ENCODE data around the gene CNTNAP2. TPM values are rescaled to one million over a fixed set of nuclear protein-coding genes. Genes with fewer than 3 reads are reported as not detected.

Gene CNTNAP2
- total and polyA plus RNA-seq, 7 experiments from 2014 or later: 0.02 to 0.48 (median 0.24) TPM; not detected in 2

DNA sequence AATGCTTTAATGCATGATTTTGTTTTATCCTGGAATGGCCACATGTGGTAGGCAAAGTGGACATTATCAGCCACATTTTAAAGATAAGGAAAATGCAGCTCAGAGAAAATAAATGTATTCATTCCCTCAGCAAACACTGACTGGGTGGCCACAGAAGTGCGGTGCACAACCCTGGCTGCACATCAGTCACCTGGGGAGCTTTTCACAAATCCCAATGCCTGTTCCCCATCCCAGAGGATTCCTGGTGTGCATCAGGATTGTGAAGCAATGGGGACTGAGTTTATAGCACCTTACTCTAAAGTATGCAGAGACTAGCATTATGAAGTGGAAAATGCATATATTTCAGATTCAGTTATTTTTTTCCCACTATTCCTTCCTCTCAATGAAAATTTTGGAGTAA lies 2280.5 kb downstream of the CNTNAP2 start:
- no peaks in the 10 kb centered on the region for H3K27me3 ChIP-seq (ENCODE audit: control insufficient read depth in 2 of 2, insufficient read depth in 2 of 2, low read length in 2 of 2)
- H3K36me3 ChIP-seq (ENCODE audit: control insufficient read depth in 2 of 3, insufficient read depth in 3 of 3, low read length in 3 of 3): no peaks in the 10 kb centered on the region
- H3K27ac Mint-ChIP-seq: no peak overlapping the region
- no peak overlapping the region for H3K4me3 ChIP-seq (ENCODE audit: low read length)
- H3K9me3 ChIP-seq (ENCODE audit: control insufficient read depth in 2 of 3, low read length in 3 of 3): no peaks in the 10 kb centered on the region
- no peaks in the 10 kb centered on the region for H3K4me1 Mint-ChIP-seq
- H3K4me1 ChIP-seq (ENCODE audit: control insufficient read depth in 2 of 2, insufficient read depth in 2 of 2, low read length in 2 of 2): no peaks in the 10 kb centered on the region
- H3K4me3 Mint-ChIP-seq: no peak overlapping the region
- no peaks in the 10 kb centered on the region for H3K9me3 Mint-ChIP-seq
- ATAC-seq (no peak), DNase-seq (no peak)
- CTCF ChIA-PET: no interaction called here
- POLR2A ChIA-PET: no interaction called here
- H3K27ac ChIP-seq (ENCODE audit: low read depth, low read length): no peak overlapping the region
- peaks cover 13 to 62% (median 31%) of the 10 kb centered on the region in 5 donors for H3K27me3 Mint-ChIP-seq
- intact Hi-C loops (cut with micrococcal nuclease): no loop called here
- H3K36me3 Mint-ChIP-seq: no peaks in the 10 kb centered on the region

DNA sequence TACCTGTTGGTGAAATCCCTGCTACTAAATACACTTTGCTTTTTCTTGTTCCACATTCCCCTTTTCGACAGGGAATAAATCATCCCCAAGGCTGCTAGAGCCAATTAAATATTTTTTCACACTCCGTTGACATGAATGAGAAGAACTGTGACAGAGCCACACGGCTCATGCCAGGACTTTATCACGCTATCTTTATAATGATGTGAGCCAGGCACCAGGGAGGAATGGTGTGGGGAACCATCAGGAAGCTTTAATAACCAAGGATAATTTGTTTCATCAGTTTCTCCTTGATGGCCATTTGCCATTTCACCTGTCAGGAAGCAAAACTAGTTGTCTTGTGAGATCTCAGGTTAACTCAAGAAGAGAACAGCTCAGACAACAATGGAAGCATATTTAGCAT lies 2280.9 kb downstream of the CNTNAP2 start:
- ATAC-seq (no peak), DNase-seq (no peak)
- H3K4me1 Mint-ChIP-seq: no peaks in the 10 kb centered on the region
- intact Hi-C loops (cut with micrococcal nuclease): no loop called here
- Histone ChIP-seq H3K9me3 (ENCODE audit: control insufficient read depth in 2 of 3, low read length in 3 of 3) (no peaks in the 10 kb centered on the region), H3K27me3 (ENCODE audit: control insufficient read depth in 2 of 2, insufficient read depth in 2 of 2, low read length in 2 of 2) (no peaks in the 10 kb centered on the region), H3K4me1 (ENCODE audit: control insufficient read depth in 2 of 2, insufficient read depth in 2 of 2, low read length in 2 of 2) (no peaks in the 10 kb centered on the region), H3K27ac (ENCODE audit: low read depth, low read length) (no peak overlapping the region), H3K36me3 (ENCODE audit: control insufficient read depth in 2 of 3, insufficient read depth in 3 of 3, low read length in 3 of 3) (no peaks in the 10 kb centered on the region), H3K4me3 (ENCODE audit: low read length) (no peak overlapping the region)
- no peaks in the 10 kb centered on the region for H3K9me3 Mint-ChIP-seq
- peaks cover 13 to 62% (median 31%) of the 10 kb centered on the region in 5 donors for H3K27me3 Mint-ChIP-seq
- ChIA-PET POLR2A (no interaction called here), CTCF (no interaction called here)
- no peak overlapping the region for H3K27ac Mint-ChIP-seq
- H3K4me3 Mint-ChIP-seq: no peak overlapping the region
- no peaks in the 10 kb centered on the region for H3K36me3 Mint-ChIP-seq

- Mint-ChIP-seq H3K4me1 (no peaks in the 10 kb centered on the region), H3K27ac (no peak overlapping the region), H3K4me3 (no peak overlapping the region), H3K36me3 (no peaks in the 10 kb centered on the region), H3K27me3 (peaks cover 13 to 64% (median 31%) of the 10 kb centered on the region in 5 donors), H3K9me3 (no peaks in the 10 kb centered on the region)
- no peak for DNase-seq
- Histone ChIP-seq H3K36me3 (ENCODE audit: control insufficient read depth in 2 of 3, insufficient read depth in 3 of 3, low read length in 3 of 3) (no peaks in the 10 kb centered on the region), H3K4me1 (ENCODE audit: control insufficient read depth in 2 of 2, insufficient read depth in 2 of 2, low read length in 2 of 2) (no peaks in the 10 kb centered on the region), H3K4me3 (ENCODE audit: low read length) (no peak overlapping the region), H3K9me3 (ENCODE audit: control insufficient read depth in 2 of 3, low read length in 3 of 3) (no peaks in the 10 kb centered on the region), H3K27ac (ENCODE audit: low read depth, low read length) (no peak overlapping the region), H3K27me3 (ENCODE audit: control insufficient read depth in 2 of 2, insufficient read depth in 2 of 2, low read length in 2 of 2) (no peaks in the 10 kb centered on the region)
- POLR2A ChIA-PET: no interaction called here
- intact Hi-C loops (cut with micrococcal nuclease): no loop called here
- CTCF ChIA-PET: no interaction called here
- ATAC-seq: no peak
These were observed 2281.4 kb downstream of the CNTNAP2 start for GRCh38 chr7:148397985-148398384.

- Histone ChIP-seq H3K27ac (ENCODE audit: low read depth, low read length) (no peak overlapping the region), H3K4me1 (ENCODE audit: control insufficient read depth in 2 of 2, insufficient read depth in 2 of 2, low read length in 2 of 2) (no peaks in the 10 kb centered on the region), H3K9me3 (ENCODE audit: control insufficient read depth in 2 of 3, low read length in 3 of 3) (no peaks in the 10 kb centered on the region), H3K36me3 (ENCODE audit: control insufficient read depth in 2 of 3, insufficient read depth in 3 of 3, low read length in 3 of 3) (no peaks in the 10 kb centered on the region), H3K27me3 (ENCODE audit: control insufficient read depth in 2 of 2, insufficient read depth in 2 of 2, low read length in 2 of 2) (no peaks in the 10 kb centered on the region), H3K4me3 (ENCODE audit: low read length) (no peak overlapping the region)
- Mint-ChIP-seq H3K36me3 (no peaks in the 10 kb centered on the region), H3K9me3 (no peaks in the 10 kb centered on the region), H3K4me3 (no peak overlapping the region), H3K27ac (no peak overlapping the region), H3K27me3 (peaks cover 16 to 73% (median 32%) of the 10 kb centered on the region in 5 donors), H3K4me1 (no peaks in the 10 kb centered on the region)
- intact Hi-C loops (cut with micrococcal nuclease): no loop called here
- ATAC-seq (no peak), DNase-seq (no peak)
- POLR2A ChIA-PET: no interaction called here
- CTCF ChIA-PET: no interaction called here
These were observed 2282.3 kb downstream of the CNTNAP2 start for GRCh38 chr7:148398844-148399365.

- ChIA-PET CTCF (no interaction called here), POLR2A (no interaction called here)
- Mint-ChIP-seq H3K4me1 (no peaks in the 10 kb centered on the region), H3K9me3 (no peaks in the 10 kb centered on the region), H3K27ac (no peak overlapping the region), H3K36me3 (no peaks in the 10 kb centered on the region), H3K4me3 (peak overlapping the region in 4 of 10 donors; percentile 1 to 58 (median 28)), H3K27me3 (peaks cover 12 to 79% (median 36%) of the 10 kb centered on the region in 5 donors)
- no peak overlapping the region for H3K27ac ChIP-seq (ENCODE audit: low read depth, low read length)
- ATAC-seq: no peak
- intact Hi-C loops (cut with micrococcal nuclease): no loop called here
- H3K36me3 ChIP-seq (ENCODE audit: control insufficient read depth in 2 of 3, insufficient read depth in 3 of 3, low read length in 3 of 3): no peaks in the 10 kb centered on the region
- DNase-seq: no peak
- no peak overlapping the region for H3K4me3 ChIP-seq (ENCODE audit: low read length)
- no peaks in the 10 kb centered on the region for H3K27me3 ChIP-seq (ENCODE audit: control insufficient read depth in 2 of 2, insufficient read depth in 2 of 2, low read length in 2 of 2)
- H3K9me3 ChIP-seq (ENCODE audit: control insufficient read depth in 2 of 3, low read length in 3 of 3): no peaks in the 10 kb centered on the region
- no peaks in the 10 kb centered on the region for H3K4me1 ChIP-seq (ENCODE audit: control insufficient read depth in 2 of 2, insufficient read depth in 2 of 2, low read length in 2 of 2)
These were observed 2283.5 kb downstream of the CNTNAP2 start for GRCh38 chr7:148400101-148400500.

DNA sequence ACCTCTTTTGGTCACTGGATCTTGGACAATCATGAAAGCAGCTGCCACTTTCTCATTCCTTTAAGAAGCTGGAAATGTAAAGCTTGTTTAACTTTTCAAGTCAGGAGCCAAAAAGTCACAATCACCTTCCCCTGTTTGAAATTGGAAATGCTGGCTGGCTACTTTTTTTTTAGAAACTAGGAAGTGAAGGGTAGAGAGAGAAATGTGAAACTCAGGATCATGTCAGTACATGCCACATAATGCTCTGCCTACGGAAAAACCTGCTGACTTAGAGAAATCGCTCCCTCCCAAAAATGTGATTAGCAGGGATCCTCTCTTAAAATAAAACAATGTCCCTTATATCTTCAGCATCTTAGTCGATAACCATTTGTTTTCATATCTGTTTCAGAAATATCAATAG lies 2285.6 kb downstream of the CNTNAP2 start:
- Mint-ChIP-seq H3K4me1 (no peaks in the 10 kb centered on the region), H3K4me3 (no peak overlapping the region), H3K36me3 (no peaks in the 10 kb centered on the region), H3K27me3 (peaks cover 9 to 67% (median 35%) of the 10 kb centered on the region in 5 donors), H3K27ac (no peak overlapping the region), H3K9me3 (no peaks in the 10 kb centered on the region)
- ATAC-seq: no peak
- no peaks in the 10 kb centered on the region for H3K36me3 ChIP-seq (ENCODE audit: control insufficient read depth in 2 of 3, insufficient read depth in 3 of 3, low read length in 3 of 3)
- H3K4me1 ChIP-seq (ENCODE audit: control insufficient read depth in 2 of 2, insufficient read depth in 2 of 2, low read length in 2 of 2): no peaks in the 10 kb centered on the region
- CTCF ChIA-PET: no interaction called here
- H3K4me3 ChIP-seq (ENCODE audit: low read length): no peak overlapping the region
- intact Hi-C loops (cut with micrococcal nuclease): no loop called here
- H3K9me3 ChIP-seq (ENCODE audit: control insufficient read depth in 2 of 3, low read length in 3 of 3): no peaks in the 10 kb centered on the region
- DNase-seq: no peak
- POLR2A ChIA-PET: interaction anchor here (0.6 kb wide), 1 partner anchor 87 kb away, joined by 3 read pairs; no protein-coding TSS in a partner anchor
- no peaks in the 10 kb centered on the region for H3K27me3 ChIP-seq (ENCODE audit: control insufficient read depth in 2 of 2, insufficient read depth in 2 of 2, low read length in 2 of 2)
- no peak overlapping the region for H3K27ac ChIP-seq (ENCODE audit: low read depth, low read length)

GRCh38 chr7:148403466-148403993 lies 2286.9 kb downstream of the CNTNAP2 start:
- no peaks in the 10 kb centered on the region for H3K4me1 ChIP-seq (ENCODE audit: control insufficient read depth in 2 of 2, insufficient read depth in 2 of 2, low read length in 2 of 2)
- DNase-seq: no peak
- CTCF ChIA-PET: no interaction called here
- H3K4me1 Mint-ChIP-seq: no peaks in the 10 kb centered on the region
- intact Hi-C loops (cut with micrococcal nuclease): no loop called here
- H3K36me3 Mint-ChIP-seq: no peaks in the 10 kb centered on the region
- no peak overlapping the region for H3K27ac ChIP-seq (ENCODE audit: low read depth, low read length)
- H3K4me3 Mint-ChIP-seq: no peak overlapping the region
- H3K27me3 ChIP-seq (ENCODE audit: control insufficient read depth in 2 of 2, insufficient read depth in 2 of 2, low read length in 2 of 2): no peaks in the 10 kb centered on the region
- no peaks in the 10 kb centered on the region for H3K36me3 ChIP-seq (ENCODE audit: control insufficient read depth in 2 of 3, insufficient read depth in 3 of 3, low read length in 3 of 3)
- ATAC-seq: no peak
- no peaks in the 10 kb centered on the region for H3K9me3 ChIP-seq (ENCODE audit: control insufficient read depth in 2 of 3, low read length in 3 of 3)
- no peaks in the 10 kb centered on the region for H3K9me3 Mint-ChIP-seq
- POLR2A ChIA-PET: no interaction called here
- no peak overlapping the region for H3K27ac Mint-ChIP-seq
- peaks cover 6 to 55% (median 23%) of the 10 kb centered on the region in 5 donors for H3K27me3 Mint-ChIP-seq
- no peak overlapping the region for H3K4me3 ChIP-seq (ENCODE audit: low read length)
